WTC11 (cell line): ENCODE measurements around the gene AGAP1. TPM values are rescaled to one million over a fixed set of nuclear protein-coding genes. Genes with fewer than 3 reads are reported as not detected.

Experiments used
- ATAC-seq: fragments of 200-7000 bp; cut with Tn5 transposase; 2 replicates; pipeline ENCODE4 v1.10.0; 2021; ENCODE audit warnings: mild to moderate bottlenecking, moderate library complexity
- CTCF ChIA-PET: fragments of 300-600 bp; sonication (Branson Sonifier 250); formaldehyde crosslinking; loops from one replicate; lab custom pipeline; 2021; ENCODE audit warnings: antibody characterized with exemption; lab: Charles Lee
- POLR2A ChIA-PET: fragments of 350-600 bp; sonication (Branson Sonifier 250); formaldehyde crosslinking; loops from one replicate; lab custom pipeline; 2021; ENCODE audit warnings: antibody characterized with exemption; lab: Charles Lee
- DNase-seq: peaks from one replicate; pipeline ENCODE4 v3.0.0; 2021; ENCODE audit warnings: low spot score
- H3K27ac Mint-ChIP-seq: 2 replicates; pipeline ENCODE4 v1.8.0; 2021; ENCODE audit warnings: mixed read lengths
- H3K27me3 Mint-ChIP-seq: 2 replicates; pipeline ENCODE4 v1.8.0; 2021; ENCODE audit warnings: low read depth, mild to moderate bottlenecking, moderate library complexity, mixed read lengths
- H3K36me3 Mint-ChIP-seq: 2 replicates; pipeline ENCODE4 v1.8.0; 2021; ENCODE audit warnings: mixed read lengths
- H3K4me1 Mint-ChIP-seq: 2 replicates; pipeline ENCODE4 v1.8.0; 2022; ENCODE audit warnings: mixed read lengths
- H3K4me3 Mint-ChIP-seq: 2 replicates; pipeline ENCODE4 v1.8.0; 2021; ENCODE audit warnings: mild to moderate bottlenecking, moderate library complexity, mixed read lengths
- H3K9me3 Mint-ChIP-seq: 2 replicates; pipeline ENCODE4 v1.8.0; 2021; ENCODE audit warnings: mixed read lengths
- AR ChIP-seq: fragments of 250-450 bp; sonication (Bioruptor Pico); IDR thresholded peaks from 2 replicates; pipeline ENCODE4 v1.9.0; 2021; ENCODE audit warnings: mild to moderate bottlenecking
- ATF3 ChIP-seq: sonication (generic); formaldehyde crosslinking; conservative IDR thresholded peaks from 2 replicates; pipeline ENCODE4 v1.8.1; 2022; ENCODE audit warnings: mild to moderate bottlenecking, missing genetic modification reagents
- CDX4 ChIP-seq: fragments of 250-450 bp; sonication (Bioruptor Pico); IDR thresholded peaks from 2 replicates; pipeline ENCODE4 v1.9.0; 2021; ENCODE audit warnings: moderate library complexity, mild to moderate bottlenecking, inconsistent platforms, borderline replicate concordance
- GABPB1 ChIP-seq: sonication (generic); formaldehyde crosslinking; IDR thresholded peaks from 2 replicates; pipeline ENCODE4 v1.8.1; 2023; ENCODE audit warnings: mild to moderate bottlenecking, missing genetic modification reagents
- KAT7 ChIP-seq: sonication (generic); formaldehyde crosslinking; IDR thresholded peaks from 2 replicates; pipeline ENCODE4 v1.8.1; 2023; ENCODE audit warnings: missing genetic modification reagents, mild to moderate bottlenecking, borderline replicate concordance
- NFE2L1 ChIP-seq: sonication (generic); formaldehyde crosslinking; IDR thresholded peaks from 2 replicates; pipeline ENCODE4 v1.8.1; 2023; ENCODE audit warnings: missing genetic modification reagents
- NR3C1 ChIP-seq: sonication (generic); formaldehyde crosslinking; conservative IDR thresholded peaks from 2 replicates; pipeline ENCODE4 v1.8.1; 2023; ENCODE audit warnings: low read depth, mild to moderate bottlenecking, missing genetic modification reagents
- PRRX2 ChIP-seq: fragments of 250-450 bp; sonication (Bioruptor Pico); IDR thresholded peaks from 2 replicates; pipeline ENCODE4 v1.8.0; 2021; ENCODE audit warnings: mild to moderate bottlenecking
- RELA ChIP-seq: sonication (generic); formaldehyde crosslinking; IDR thresholded peaks from 2 replicates; pipeline ENCODE4 v1.8.1; 2022; ENCODE audit warnings: missing genetic modification reagents, mild to moderate bottlenecking, borderline replicate concordance
- RORB ChIP-seq: fragments of 250-450 bp; sonication (Bioruptor Pico); IDR thresholded peaks from 2 replicates; pipeline ENCODE4 v1.9.0; 2021; ENCODE audit warnings: mild to moderate bottlenecking
- SOX15 ChIP-seq: fragments of 250-450 bp; sonication (Bioruptor Pico); IDR thresholded peaks from 2 replicates; pipeline ENCODE4 v1.9.0; 2021; ENCODE audit warnings: mild to moderate bottlenecking
- TEAD1 ChIP-seq: sonication (generic); formaldehyde crosslinking; IDR thresholded peaks from 2 replicates; pipeline ENCODE4 v1.8.0; 2022; ENCODE audit warnings: mild to moderate bottlenecking, missing genetic modification reagents
- ZNF232 ChIP-seq: sonication (generic); formaldehyde crosslinking; IDR thresholded peaks from 2 replicates; pipeline ENCODE4 v1.8.0; 2022; ENCODE audit warnings: mild to moderate bottlenecking, missing genetic modification reagents
- ZNF263 ChIP-seq: sonication (generic); formaldehyde crosslinking; IDR thresholded peaks from 2 replicates; pipeline ENCODE4 v1.8.1; 2022; ENCODE audit warnings: low read depth, mild to moderate bottlenecking, moderate library complexity, missing genetic modification reagents
- total RNA-seq: library from RNA; stranded (reverse); gene quantifications from 3 replicates; pipeline ENCODE4 v1.2.3, GENCODE V29; 2021
- TF ChIP-seq, protein P1 (sequence below): sonication (generic); formaldehyde crosslinking; IDR thresholded peaks from 2 replicates; pipeline ENCODE4 v1.8.0; 2023; ENCODE audit warnings: mild to moderate bottlenecking, missing genetic modification reagents
- TF ChIP-seq, protein P2 (sequence below): sonication (generic); formaldehyde crosslinking; conservative IDR thresholded peaks from 2 replicates; pipeline ENCODE4 v1.8.1; 2023; ENCODE audit warnings: mild to moderate bottlenecking, low read depth, missing genetic modification reagents, moderate library complexity

Gene AGAP1
- total RNA-seq, 1 experiment from 2014 or later: 49.3 TPM

DNA sequence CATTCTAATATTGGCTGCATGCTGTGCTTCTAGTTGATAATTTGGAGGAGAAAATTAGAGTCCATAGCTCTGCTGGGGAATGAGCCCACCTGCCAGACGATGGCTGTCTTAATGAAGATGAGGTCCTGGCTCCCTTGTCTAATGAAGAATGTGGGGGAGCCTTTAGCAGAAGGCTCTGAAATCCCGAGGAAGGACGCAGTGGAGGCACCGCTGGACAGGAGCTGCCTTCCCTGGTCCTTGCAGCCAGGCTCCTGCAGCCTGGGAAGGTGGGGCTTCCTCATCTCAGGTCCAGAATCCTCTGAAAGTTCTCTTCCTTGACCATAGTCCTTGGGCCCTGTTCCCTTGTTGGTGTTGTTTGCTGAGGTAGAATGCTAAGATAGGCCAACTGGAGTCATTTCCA, 208.3 kb downstream of the AGAP1 start (continued):
- TF ChIP-seq RELA (CRISPR knock-in tag): no peak
- no peak for TF ChIP-seq ATF3 (CRISPR knock-in tag)
- TF ChIP-seq, protein P1, sequence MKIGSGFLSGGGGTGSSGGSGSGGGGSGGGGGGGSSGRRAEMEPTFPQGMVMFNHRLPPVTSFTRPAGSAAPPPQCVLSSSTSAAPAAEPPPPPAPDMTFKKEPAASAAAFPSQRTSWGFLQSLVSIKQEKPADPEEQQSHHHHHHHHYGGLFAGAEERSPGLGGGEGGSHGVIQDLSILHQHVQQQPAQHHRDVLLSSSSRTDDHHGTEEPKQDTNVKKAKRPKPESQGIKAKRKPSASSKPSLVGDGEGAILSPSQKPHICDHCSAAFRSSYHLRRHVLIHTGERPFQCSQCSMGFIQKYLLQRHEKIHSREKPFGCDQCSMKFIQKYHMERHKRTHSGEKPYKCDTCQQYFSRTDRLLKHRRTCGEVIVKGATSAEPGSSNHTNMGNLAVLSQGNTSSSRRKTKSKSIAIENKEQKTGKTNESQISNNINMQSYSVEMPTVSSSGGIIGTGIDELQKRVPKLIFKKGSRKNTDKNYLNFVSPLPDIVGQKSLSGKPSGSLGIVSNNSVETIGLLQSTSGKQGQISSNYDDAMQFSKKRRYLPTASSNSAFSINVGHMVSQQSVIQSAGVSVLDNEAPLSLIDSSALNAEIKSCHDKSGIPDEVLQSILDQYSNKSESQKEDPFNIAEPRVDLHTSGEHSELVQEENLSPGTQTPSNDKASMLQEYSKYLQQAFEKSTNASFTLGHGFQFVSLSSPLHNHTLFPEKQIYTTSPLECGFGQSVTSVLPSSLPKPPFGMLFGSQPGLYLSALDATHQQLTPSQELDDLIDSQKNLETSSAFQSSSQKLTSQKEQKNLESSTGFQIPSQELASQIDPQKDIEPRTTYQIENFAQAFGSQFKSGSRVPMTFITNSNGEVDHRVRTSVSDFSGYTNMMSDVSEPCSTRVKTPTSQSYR: no peak

GRCh38 chr2:235703711-235704295, 210.0 kb downstream of the AGAP1 start:
- Mint-ChIP-seq H3K27ac (no peak overlapping the region; the same call in 1 of the 2 replicates), H3K9me3 (no peaks in the 10 kb centered on the region), H3K4me3 (no peak overlapping the region), H3K36me3 (no peaks in the 10 kb centered on the region), H3K27me3 (no peaks in the 10 kb centered on the region), H3K4me1 (peaks cover 57% of the 10 kb centered on the region)
- ATAC-seq (no peak), DNase-seq (no peak)
- TF ChIP-seq KAT7 (CRISPR knock-in tag) (no peak), NFE2L1 (CRISPR knock-in tag) (no peak), AR (no peak), GABPB1 (no peak), PRRX2 (CRISPR knock-in tag) (no peak), RELA (CRISPR knock-in tag) (no peak), NR3C1 (CRISPR knock-in tag) (no peak), ZNF232 (CRISPR knock-in tag) (no peak), SOX15 (CRISPR knock-in tag) (no peak), RORB (CRISPR knock-in tag) (no peak)
- ChIA-PET POLR2A (no interaction called here), CTCF (interaction anchor here (1.5 kb wide), 1 partner anchor 42 kb away, joined by 4 read pairs; no protein-coding TSS in a partner anchor)

DNA sequence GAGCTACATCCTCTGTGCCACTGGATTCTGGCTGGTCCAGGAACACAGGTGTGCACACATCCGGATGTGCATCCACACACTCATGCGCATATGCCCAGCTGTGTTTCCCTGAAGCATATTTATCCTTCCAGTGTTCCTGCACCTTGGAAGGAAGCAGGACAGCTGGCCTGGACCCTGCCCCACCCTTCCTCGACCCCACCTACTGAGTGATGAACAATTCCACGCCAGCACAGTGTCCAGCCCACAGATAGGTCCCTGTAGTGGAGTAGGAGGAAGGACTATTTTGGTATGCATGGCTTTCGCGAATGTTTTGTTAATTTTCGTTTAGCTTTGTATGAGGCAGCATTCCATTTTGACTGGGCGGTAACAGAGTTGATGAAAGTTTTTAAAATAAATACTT, 211.5 kb downstream of the AGAP1 start:
- ChIA-PET CTCF (interaction anchor here (1.5 kb wide), 1 partner anchor 41 kb away, joined by 4 read pairs; no protein-coding TSS in a partner anchor), POLR2A (no interaction called here)
- no peak overlapping the region for H3K27ac Mint-ChIP-seq

More for the DNA sequence above, 211.5 kb downstream of the AGAP1 start:
- TF ChIP-seq, protein P2, sequence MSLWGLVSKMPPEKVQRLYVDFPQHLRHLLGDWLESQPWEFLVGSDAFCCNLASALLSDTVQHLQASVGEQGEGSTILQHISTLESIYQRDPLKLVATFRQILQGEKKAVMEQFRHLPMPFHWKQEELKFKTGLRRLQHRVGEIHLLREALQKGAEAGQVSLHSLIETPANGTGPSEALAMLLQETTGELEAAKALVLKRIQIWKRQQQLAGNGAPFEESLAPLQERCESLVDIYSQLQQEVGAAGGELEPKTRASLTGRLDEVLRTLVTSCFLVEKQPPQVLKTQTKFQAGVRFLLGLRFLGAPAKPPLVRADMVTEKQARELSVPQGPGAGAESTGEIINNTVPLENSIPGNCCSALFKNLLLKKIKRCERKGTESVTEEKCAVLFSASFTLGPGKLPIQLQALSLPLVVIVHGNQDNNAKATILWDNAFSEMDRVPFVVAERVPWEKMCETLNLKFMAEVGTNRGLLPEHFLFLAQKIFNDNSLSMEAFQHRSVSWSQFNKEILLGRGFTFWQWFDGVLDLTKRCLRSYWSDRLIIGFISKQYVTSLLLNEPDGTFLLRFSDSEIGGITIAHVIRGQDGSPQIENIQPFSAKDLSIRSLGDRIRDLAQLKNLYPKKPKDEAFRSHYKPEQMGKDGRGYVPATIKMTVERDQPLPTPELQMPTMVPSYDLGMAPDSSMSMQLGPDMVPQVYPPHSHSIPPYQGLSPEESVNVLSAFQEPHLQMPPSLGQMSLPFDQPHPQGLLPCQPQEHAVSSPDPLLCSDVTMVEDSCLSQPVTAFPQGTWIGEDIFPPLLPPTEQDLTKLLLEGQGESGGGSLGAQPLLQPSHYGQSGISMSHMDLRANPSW: no peak
- no peak for TF ChIP-seq TEAD1 (CRISPR knock-in tag)
- TF ChIP-seq CDX4 (CRISPR knock-in tag): no peak
- TF ChIP-seq ZNF263 (CRISPR knock-in tag): no peak
- TF ChIP-seq, all 79 proteins: peak for 0
- H3K36me3 Mint-ChIP-seq: peaks cover 9% of the 10 kb centered on the region
- peaks cover 42% of the 10 kb centered on the region for H3K4me1 Mint-ChIP-seq
- DNase-seq (no peak), ATAC-seq (no peak)
- no peaks in the 10 kb centered on the region for H3K9me3 Mint-ChIP-seq
- no peak overlapping the region for H3K4me3 Mint-ChIP-seq
- H3K27me3 Mint-ChIP-seq: no peaks in the 10 kb centered on the region
